ENCODE measurements around the gene ROBO1.

DNA sequence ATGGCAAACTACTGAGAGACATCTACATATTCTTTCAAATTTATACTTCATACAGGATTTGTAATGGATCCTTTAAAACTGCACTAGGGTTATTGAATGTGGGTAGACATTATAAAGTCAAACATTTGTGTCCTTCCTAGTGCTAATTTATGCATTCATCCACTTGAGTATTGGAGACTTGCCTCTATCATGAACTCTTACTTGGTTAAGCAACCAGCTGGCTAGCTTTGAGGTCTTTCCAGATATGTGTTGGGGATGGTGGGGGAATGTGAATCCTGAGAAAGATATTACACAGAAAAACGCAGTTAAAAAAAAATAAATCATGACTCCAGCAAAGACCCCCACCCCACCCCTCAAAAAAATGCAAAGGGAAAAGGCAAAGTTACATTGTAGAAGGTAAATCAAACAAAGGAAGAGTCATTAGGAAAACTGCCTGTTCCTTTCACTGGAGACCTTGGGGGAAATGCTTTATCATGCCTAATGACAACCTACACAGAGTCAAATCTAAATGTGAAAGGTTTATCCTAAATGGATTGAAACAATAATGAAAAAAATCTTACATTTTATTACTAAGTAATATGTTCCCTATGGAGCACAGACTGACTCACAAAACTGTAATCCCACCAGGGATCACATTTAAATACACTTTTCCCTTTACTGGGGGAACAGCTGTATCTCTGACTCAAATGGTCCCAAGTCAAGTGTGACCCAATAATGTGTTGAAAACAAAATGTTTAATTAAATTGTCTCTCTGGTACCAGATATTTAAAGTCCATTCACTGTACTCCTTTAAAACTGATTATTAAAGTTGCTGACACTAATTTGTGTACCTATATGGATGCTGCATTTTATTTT, 522.3 kb downstream of the ROBO1 start:
- no peak for TF ChIP-seq EZH2 (IDR thresholded peaks at IDR 0.05; ENCODE audit: borderline replicate concordance, low read depth, low read length, severe bottlenecking)
- TF ChIP-seq, protein P1, sequence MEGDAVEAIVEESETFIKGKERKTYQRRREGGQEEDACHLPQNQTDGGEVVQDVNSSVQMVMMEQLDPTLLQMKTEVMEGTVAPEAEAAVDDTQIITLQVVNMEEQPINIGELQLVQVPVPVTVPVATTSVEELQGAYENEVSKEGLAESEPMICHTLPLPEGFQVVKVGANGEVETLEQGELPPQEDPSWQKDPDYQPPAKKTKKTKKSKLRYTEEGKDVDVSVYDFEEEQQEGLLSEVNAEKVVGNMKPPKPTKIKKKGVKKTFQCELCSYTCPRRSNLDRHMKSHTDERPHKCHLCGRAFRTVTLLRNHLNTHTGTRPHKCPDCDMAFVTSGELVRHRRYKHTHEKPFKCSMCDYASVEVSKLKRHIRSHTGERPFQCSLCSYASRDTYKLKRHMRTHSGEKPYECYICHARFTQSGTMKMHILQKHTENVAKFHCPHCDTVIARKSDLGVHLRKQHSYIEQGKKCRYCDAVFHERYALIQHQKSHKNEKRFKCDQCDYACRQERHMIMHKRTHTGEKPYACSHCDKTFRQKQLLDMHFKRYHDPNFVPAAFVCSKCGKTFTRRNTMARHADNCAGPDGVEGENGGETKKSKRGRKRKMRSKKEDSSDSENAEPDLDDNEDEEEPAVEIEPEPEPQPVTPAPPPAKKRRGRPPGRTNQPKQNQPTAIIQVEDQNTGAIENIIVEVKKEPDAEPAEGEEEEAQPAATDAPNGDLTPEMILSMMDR (IDR thresholded peaks at IDR 0.05; ENCODE audit: borderline replicate concordance, extremely low read depth, low read length, poor library complexity, severe bottlenecking), result no peak
